SK-N-SH (cell line): ENCODE results near the gene MAP3K2.
"Not testable (repeated sequence)": the region's sequence is repeated elsewhere in the genome, so short reads cannot be mapped to it uniquely, and the experiment has no call there.

Experiments used
- ELF1 ChIP-seq: IDR thresholded peaks from 2 replicates; pipeline ENCODE4 v1.4.0; 2012
- JUND ChIP-seq: IDR thresholded peaks from 2 replicates; pipeline ENCODE4 v1.4.0; 2012
- MXI1 ChIP-seq: IDR thresholded peaks from 2 replicates; pipeline ENCODE4 v1.6.1; 2012; ENCODE audit warnings: mild to moderate bottlenecking, low read depth, low read length, improper control_type of control experiment
- TAF1 ChIP-seq: IDR thresholded peaks from 2 replicates; pipeline ENCODE4 v1.6.1; 2012; ENCODE audit warnings: low read depth, mild to moderate bottlenecking, low read length, moderate library complexity, borderline replicate concordance
- TF ChIP-seq, protein P1 (sequence below): IDR thresholded peaks from 2 replicates; pipeline ENCODE4 v1.6.1; 2012; ENCODE audit warnings: mild to moderate bottlenecking, low read depth, low read length, moderate library complexity
- TF ChIP-seq, protein P2 (sequence below): fragments of 200-600 bp; sonication (generic); IDR thresholded peaks from 2 replicates; pipeline ENCODE4 v1.6.1; 2017; ENCODE audit warnings: antibody characterized with exemption, mild to moderate bottlenecking, moderate library complexity
- TF ChIP-seq, protein P3 (sequence below): IDR thresholded peaks from 2 replicates; pipeline ENCODE4 v1.4.0; 2012; ENCODE audit warnings: low read depth

DNA sequence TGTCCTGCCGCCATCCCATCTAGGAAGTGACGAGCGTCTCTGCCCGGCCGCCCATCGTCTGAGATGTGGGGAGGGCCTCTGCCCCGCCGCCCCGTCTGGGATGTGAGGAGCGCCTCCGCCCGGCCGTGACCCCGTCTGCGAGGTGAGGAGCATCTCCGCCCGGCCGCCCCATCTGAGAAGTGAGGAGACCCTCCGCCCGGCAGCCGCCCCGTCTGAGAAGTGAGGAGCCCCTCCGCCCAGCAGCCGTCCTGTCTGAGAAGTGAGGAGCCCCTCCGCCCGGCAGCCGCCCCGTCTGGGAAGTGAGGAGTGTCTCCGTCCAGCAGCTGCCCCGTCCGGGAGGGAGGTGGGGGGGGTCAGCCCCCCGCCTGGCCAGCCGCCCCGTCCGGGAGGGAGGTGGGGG lies 34.6 kb downstream of the MAP3K2 start:
- TF ChIP-seq, protein P1, sequence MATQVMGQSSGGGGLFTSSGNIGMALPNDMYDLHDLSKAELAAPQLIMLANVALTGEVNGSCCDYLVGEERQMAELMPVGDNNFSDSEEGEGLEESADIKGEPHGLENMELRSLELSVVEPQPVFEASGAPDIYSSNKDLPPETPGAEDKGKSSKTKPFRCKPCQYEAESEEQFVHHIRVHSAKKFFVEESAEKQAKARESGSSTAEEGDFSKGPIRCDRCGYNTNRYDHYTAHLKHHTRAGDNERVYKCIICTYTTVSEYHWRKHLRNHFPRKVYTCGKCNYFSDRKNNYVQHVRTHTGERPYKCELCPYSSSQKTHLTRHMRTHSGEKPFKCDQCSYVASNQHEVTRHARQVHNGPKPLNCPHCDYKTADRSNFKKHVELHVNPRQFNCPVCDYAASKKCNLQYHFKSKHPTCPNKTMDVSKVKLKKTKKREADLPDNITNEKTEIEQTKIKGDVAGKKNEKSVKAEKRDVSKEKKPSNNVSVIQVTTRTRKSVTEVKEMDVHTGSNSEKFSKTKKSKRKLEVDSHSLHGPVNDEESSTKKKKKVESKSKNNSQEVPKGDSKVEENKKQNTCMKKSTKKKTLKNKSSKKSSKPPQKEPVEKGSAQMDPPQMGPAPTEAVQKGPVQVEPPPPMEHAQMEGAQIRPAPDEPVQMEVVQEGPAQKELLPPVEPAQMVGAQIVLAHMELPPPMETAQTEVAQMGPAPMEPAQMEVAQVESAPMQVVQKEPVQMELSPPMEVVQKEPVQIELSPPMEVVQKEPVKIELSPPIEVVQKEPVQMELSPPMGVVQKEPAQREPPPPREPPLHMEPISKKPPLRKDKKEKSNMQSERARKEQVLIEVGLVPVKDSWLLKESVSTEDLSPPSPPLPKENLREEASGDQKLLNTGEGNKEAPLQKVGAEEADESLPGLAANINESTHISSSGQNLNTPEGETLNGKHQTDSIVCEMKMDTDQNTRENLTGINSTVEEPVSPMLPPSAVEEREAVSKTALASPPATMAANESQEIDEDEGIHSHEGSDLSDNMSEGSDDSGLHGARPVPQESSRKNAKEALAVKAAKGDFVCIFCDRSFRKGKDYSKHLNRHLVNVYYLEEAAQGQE = not testable (repeated sequence)
- TF ChIP-seq MXI1, JUND, TAF1, ELF1: not testable (repeated sequence)
- TF ChIP-seq, protein P2, sequence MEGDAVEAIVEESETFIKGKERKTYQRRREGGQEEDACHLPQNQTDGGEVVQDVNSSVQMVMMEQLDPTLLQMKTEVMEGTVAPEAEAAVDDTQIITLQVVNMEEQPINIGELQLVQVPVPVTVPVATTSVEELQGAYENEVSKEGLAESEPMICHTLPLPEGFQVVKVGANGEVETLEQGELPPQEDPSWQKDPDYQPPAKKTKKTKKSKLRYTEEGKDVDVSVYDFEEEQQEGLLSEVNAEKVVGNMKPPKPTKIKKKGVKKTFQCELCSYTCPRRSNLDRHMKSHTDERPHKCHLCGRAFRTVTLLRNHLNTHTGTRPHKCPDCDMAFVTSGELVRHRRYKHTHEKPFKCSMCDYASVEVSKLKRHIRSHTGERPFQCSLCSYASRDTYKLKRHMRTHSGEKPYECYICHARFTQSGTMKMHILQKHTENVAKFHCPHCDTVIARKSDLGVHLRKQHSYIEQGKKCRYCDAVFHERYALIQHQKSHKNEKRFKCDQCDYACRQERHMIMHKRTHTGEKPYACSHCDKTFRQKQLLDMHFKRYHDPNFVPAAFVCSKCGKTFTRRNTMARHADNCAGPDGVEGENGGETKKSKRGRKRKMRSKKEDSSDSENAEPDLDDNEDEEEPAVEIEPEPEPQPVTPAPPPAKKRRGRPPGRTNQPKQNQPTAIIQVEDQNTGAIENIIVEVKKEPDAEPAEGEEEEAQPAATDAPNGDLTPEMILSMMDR = not testable (repeated sequence)
- TF ChIP-seq, protein P3, sequence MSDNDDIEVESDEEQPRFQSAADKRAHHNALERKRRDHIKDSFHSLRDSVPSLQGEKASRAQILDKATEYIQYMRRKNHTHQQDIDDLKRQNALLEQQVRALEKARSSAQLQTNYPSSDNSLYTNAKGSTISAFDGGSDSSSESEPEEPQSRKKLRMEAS = not testable (repeated sequence)
